Karpas-422 (cell line): ENCODE measurements around the gene OR4C45. TPM values are rescaled to one million over a fixed set of nuclear protein-coding genes. Genes with fewer than 3 reads are reported as not detected.

ENCODE experiments used
- DNase-seq: peaks from one replicate; pipeline ENCODE4 v3.0.0-alpha.2; 2015
- H2AFZ ChIP-seq: fragments of 200-600 bp; sonication (generic); 2 replicates; pipeline ENCODE4 v1.6.1; 2014; ENCODE audit warnings: antibody characterized with exemption, low read length, mixed read lengths
- H3K27ac ChIP-seq: fragments of 200-600 bp; sonication (generic); 2 replicates; pipeline ENCODE4 v1.5.1; 2014; ENCODE audit warnings: mild to moderate bottlenecking, low read length, moderate library complexity
- H3K27me3 ChIP-seq: fragments of 200-600 bp; sonication (generic); 2 replicates; pipeline ENCODE4 v1.6.1; 2014; ENCODE audit warnings: low read length, mixed read lengths
- H3K36me3 ChIP-seq: fragments of 200-600 bp; sonication (generic); 2 replicates; pipeline ENCODE4 v1.6.1; 2014; ENCODE audit warnings: low read length, mixed read lengths; ENCODE audit not compliant: insufficient read depth
- H3K4me1 ChIP-seq: fragments of 200-600 bp; sonication (generic); 2 replicates; pipeline ENCODE4 v1.6.1; 2014; ENCODE audit warnings: mild to moderate bottlenecking, low read length, mixed read lengths
- H3K4me2 ChIP-seq: fragments of 200-600 bp; sonication (generic); 2 replicates; pipeline ENCODE4 v1.6.1; 2014; ENCODE audit warnings: low read length, low read depth, mild to moderate bottlenecking; ENCODE audit not compliant: poor library complexity, severe bottlenecking
- H3K4me3 ChIP-seq: fragments of 200-600 bp; sonication (generic); 2 replicates; pipeline ENCODE4 v1.5.1; 2014; ENCODE audit warnings: mild to moderate bottlenecking, antibody characterized with exemption, low read length, mixed read lengths
- H3K79me2 ChIP-seq: fragments of 200-600 bp; sonication (generic); 2 replicates; pipeline ENCODE4 v1.6.1; 2014; ENCODE audit warnings: mild to moderate bottlenecking, low read length, mixed read lengths
- H3K9ac ChIP-seq: fragments of 200-600 bp; sonication (generic); 2 replicates; pipeline ENCODE4 v1.6.0; 2014; ENCODE audit warnings: low read length
- H3K9me2 ChIP-seq: fragments of 200-600 bp; sonication (generic), shearing (Covaris generic); replicated peaks from 2 replicates; pipeline ENCODE4 v1.6.0; 2014; ENCODE audit warnings: mild to moderate bottlenecking, low read length, moderate library complexity; ENCODE audit not compliant: insufficient read depth
- H3K9me3 ChIP-seq: fragments of 300-700, 200-600 bp; sonication (generic); 2 replicates; pipeline ENCODE4 v1.6.1; 2014; ENCODE audit warnings: low read length, mixed read lengths
- H4K20me1 ChIP-seq: fragments of 200-600 bp; sonication (generic); 2 replicates; pipeline ENCODE4 v1.6.1; 2014; ENCODE audit warnings: mild to moderate bottlenecking, antibody characterized with exemption, low read length, low read depth; ENCODE audit not compliant: insufficient read depth
- total RNA-seq: library from RNA; depleted of rRNA; stranded (reverse); fragments of >200 nt; shearing (Covaris generic); gene quantifications from 2 replicates; pipeline ENCODE4 v1.2.3, GENCODE V29; 2014; ENCODE audit warnings: low replicate concordance; rRNA removed

Gene OR4C45
- total RNA-seq, 1 experiment from 2014 or later, result not detected

DNA sequence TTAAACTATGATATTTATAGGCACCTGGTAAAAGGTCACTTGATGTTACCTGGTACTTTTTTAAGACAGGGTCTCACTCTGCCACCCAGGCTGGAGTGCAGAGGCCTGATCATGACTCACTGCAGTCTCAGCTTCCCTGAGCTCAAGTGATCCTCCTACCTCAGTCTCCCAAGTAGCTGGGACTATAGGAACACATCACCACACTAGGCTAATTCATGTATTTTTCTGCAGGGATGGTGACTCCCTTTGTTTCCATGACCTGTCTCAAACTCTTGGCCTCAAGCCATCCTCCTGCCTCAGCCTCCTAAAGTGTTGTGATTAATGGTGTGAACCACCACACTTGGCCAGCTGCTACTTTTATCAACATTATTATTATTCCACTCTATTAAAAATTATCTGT is 47.6 kb downstream of the OR4C45 start:
- Histone ChIP-seq H4K20me1 (no peaks in the 10 kb centered on the region), H3K36me3 (no peaks in the 10 kb centered on the region), H3K27me3 (no peaks in the 10 kb centered on the region), H3K9ac (no peak overlapping the region), H3K4me3 (no peak overlapping the region), H3K79me2 (no peaks in the 10 kb centered on the region), H3K4me2 (no peak overlapping the region), H3K27ac (no peak overlapping the region), H3K4me1 (no peaks in the 10 kb centered on the region), H3K9me2 (no peaks in the 10 kb centered on the region), H3K9me3 (no peaks in the 10 kb centered on the region), H2AFZ (no peak overlapping the region)
- DNase-seq, result no peak

Other genes starting within 250 kb of the OR4C45 start
- gene OR4C13, start 80.5 kb upstream of the OR4C45 start, total RNA-seq, result not detected in 2 replicates
- not detected in 2 replicates for gene OR4C12, start 50.3 kb upstream of the OR4C45 start, total RNA-seq